Fibroblast of lung (primary cell): Measurements from ENCODE around the gene RNF43.

Source experiments
- EZH2 ChIP-seq: IDR thresholded peaks from 2 replicates; pipeline ENCODE4 v1.5.1; 2012; ENCODE audit warnings: low read length, control low read depth, mild to moderate bottlenecking; ENCODE audit errors: missing control alignments
- TF ChIP-seq, protein P1 (sequence below), 2 donors: IDR thresholded peaks in 1 of 2; conservative IDR thresholded peaks in 1 of 2; 1 replicate in 1 of 2; 2 replicates in 1 of 2; pipeline ENCODE4 v1.5.1; 2011 to 2012; ENCODE audit warnings: low read length in 2 of 2, control low read depth in 1 of 2, inconsistent platforms in 1 of 2, low read depth in 1 of 2, mild to moderate bottlenecking in 1 of 2

DNA sequence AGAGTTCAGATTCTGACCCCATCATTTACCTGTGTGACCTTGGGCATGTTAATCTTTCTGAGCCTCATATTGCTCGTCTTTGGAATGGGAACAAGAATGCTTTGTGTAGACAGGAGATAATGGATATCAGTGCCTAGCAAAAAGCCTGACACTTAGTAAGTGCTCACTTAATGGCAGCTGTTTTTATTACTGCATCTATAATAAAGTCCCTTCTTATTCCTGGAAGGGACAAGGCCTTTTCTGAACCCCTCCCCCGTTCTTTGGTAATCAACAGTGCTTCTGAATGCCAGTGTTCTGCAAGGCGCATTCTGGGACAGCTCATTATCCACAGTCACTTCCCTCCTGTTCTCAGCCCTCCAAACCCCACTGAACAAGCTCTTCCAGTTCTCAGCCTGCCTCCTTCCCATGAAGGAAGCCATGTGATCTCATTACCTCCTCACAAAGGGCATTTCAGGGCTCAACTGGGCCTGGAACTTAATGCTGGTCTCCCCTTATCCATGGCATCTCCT, 40.2 kb downstream of the RNF43 start:
- TF ChIP-seq, protein P1, sequence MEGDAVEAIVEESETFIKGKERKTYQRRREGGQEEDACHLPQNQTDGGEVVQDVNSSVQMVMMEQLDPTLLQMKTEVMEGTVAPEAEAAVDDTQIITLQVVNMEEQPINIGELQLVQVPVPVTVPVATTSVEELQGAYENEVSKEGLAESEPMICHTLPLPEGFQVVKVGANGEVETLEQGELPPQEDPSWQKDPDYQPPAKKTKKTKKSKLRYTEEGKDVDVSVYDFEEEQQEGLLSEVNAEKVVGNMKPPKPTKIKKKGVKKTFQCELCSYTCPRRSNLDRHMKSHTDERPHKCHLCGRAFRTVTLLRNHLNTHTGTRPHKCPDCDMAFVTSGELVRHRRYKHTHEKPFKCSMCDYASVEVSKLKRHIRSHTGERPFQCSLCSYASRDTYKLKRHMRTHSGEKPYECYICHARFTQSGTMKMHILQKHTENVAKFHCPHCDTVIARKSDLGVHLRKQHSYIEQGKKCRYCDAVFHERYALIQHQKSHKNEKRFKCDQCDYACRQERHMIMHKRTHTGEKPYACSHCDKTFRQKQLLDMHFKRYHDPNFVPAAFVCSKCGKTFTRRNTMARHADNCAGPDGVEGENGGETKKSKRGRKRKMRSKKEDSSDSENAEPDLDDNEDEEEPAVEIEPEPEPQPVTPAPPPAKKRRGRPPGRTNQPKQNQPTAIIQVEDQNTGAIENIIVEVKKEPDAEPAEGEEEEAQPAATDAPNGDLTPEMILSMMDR (conservative IDR thresholded peaks at IDR 0.05 in 1 of 2, IDR thresholded peaks at IDR 0.05 in 1 of 2; ENCODE audit: low read depth in 1 of 2, low read length in 2 of 2) = no peak
- TF ChIP-seq EZH2 = no peak
